ENCODE data around the gene ENTPD7. TPM values are rescaled to one million over a fixed set of nuclear protein-coding genes. Genes with fewer than 3 reads are reported as not detected.

ENTPD7 gene
- total and polyA plus RNA-seq, 9 of the 15 experiments (the other 6 are each of a cell fraction or from before 2014, with no cell fraction given), result 1.4 to 13.9 (median 8.5) TPM

- TF ChIP-seq MGA (IDR thresholded peaks at IDR 0.05) (no peak), HNRNPUL1 (IDR thresholded peaks at IDR 0.05; ENCODE audit: low read length) (no peak), ZNF146 (CRISPR knock-in tag; IDR thresholded peaks at IDR 0.05; ENCODE audit: unreplicated experiment) (no peak), ZNF639 (CRISPR knock-in tag; conservative IDR thresholded peaks at IDR 0.05 in 1 of 2, IDR thresholded peaks at IDR 0.05 in 1 of 2) (no peak), SRSF7 (optimal IDR thresholded peaks at IDR 0.05; ENCODE audit: low read depth, low read length) (no peak), YY1 (IDR thresholded peaks at IDR 0.05; ENCODE audit: borderline replicate concordance in 1 of 3, control insufficient read depth in 1 of 3, extremely low read depth in 1 of 3, insufficient read depth in 3 of 3, insufficient read length in 1 of 3, insufficient replicate concordance in 2 of 3, low read depth in 1 of 3, low read length in 2 of 3) (no peak), TEAD4 (IDR thresholded peaks at IDR 0.05; ENCODE audit: low read length) (no peak), TEAD4 (CRISPR knock-in tag; IDR thresholded peaks at IDR 0.05; ENCODE audit: borderline replicate concordance) (no peak), ZNF232 (CRISPR knock-in tag; IDR thresholded peaks at IDR 0.05) (no peak), SNAPC5 (CRISPR knock-in tag; IDR thresholded peaks at IDR 0.05) (no peak), TCFL5 (CRISPR knock-in tag; conservative IDR thresholded peaks at IDR 0.05) (no peak), ZNF707 (CRISPR knock-in tag; conservative IDR thresholded peaks at IDR 0.05) (no peak)
- TF ChIP-seq, protein P1, sequence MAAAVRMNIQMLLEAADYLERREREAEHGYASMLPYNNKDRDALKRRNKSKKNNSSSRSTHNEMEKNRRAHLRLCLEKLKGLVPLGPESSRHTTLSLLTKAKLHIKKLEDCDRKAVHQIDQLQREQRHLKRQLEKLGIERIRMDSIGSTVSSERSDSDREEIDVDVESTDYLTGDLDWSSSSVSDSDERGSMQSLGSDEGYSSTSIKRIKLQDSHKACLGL (CRISPR knock-in tag; IDR thresholded peaks at IDR 0.05; ENCODE audit: borderline replicate concordance, poor library complexity, severe bottlenecking), result no peak
Observed at GRCh38 chr10:99682752-99683151, 23.4 kb downstream of the ENTPD7 start (continued).
